SK-N-SH (cell line): ENCODE data around the gene B3GALNT2.

Experiments
- NFIC ChIP-seq: IDR thresholded peaks from 2 replicates; pipeline ENCODE4 v1.4.0; 2012; ENCODE audit warnings: borderline replicate concordance
- TF ChIP-seq, protein P1 (sequence below): fragments of 200-600 bp; sonication (generic); IDR thresholded peaks from 2 replicates; pipeline ENCODE4 v1.6.1; 2017; ENCODE audit warnings: antibody characterized with exemption, mild to moderate bottlenecking, moderate library complexity
- TF ChIP-seq, protein P2 (sequence below): IDR thresholded peaks from 2 replicates; pipeline ENCODE4 v1.4.0; 2012; ENCODE audit warnings: low read depth

DNA sequence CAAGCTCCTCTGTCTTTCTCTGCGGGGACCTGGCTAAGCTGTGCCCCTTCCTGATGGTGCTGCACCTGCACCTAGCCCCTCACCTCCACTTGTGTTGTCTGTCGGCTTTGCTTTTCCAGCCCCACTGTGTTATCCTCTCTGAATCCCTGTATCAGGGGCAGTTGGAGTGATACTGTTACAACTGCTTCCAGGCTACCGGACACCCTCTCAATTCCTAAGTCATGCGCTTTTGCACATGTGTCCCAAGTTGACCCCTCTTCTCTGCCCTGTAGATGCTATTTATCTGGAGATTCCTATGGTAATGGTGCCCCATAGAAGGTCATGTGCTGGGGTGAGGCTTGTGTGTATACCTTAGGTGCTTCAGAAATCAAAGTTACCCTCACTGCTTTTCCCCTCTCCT lies 78.1 kb downstream of the B3GALNT2 start:
- no peak for TF ChIP-seq NFIC
- TF ChIP-seq, protein P1, sequence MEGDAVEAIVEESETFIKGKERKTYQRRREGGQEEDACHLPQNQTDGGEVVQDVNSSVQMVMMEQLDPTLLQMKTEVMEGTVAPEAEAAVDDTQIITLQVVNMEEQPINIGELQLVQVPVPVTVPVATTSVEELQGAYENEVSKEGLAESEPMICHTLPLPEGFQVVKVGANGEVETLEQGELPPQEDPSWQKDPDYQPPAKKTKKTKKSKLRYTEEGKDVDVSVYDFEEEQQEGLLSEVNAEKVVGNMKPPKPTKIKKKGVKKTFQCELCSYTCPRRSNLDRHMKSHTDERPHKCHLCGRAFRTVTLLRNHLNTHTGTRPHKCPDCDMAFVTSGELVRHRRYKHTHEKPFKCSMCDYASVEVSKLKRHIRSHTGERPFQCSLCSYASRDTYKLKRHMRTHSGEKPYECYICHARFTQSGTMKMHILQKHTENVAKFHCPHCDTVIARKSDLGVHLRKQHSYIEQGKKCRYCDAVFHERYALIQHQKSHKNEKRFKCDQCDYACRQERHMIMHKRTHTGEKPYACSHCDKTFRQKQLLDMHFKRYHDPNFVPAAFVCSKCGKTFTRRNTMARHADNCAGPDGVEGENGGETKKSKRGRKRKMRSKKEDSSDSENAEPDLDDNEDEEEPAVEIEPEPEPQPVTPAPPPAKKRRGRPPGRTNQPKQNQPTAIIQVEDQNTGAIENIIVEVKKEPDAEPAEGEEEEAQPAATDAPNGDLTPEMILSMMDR = no peak
- TF ChIP-seq, protein P2, sequence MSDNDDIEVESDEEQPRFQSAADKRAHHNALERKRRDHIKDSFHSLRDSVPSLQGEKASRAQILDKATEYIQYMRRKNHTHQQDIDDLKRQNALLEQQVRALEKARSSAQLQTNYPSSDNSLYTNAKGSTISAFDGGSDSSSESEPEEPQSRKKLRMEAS = no peak
